Activated CD8-positive, alpha-beta memory T cell treated with anti-CD3 and anti-CD28 coated beads, Interleukin-2, amount 50 U/mL, for 24 hours (primary cell): ENCODE measurements around the gene GYG1.

Experiments used
- DNase-seq: peaks from one replicate; pipeline ENCODE4 v3.0.0-alpha.2; 2020; ENCODE audit errors: extremely low read depth

GYG1 gene

DNA sequence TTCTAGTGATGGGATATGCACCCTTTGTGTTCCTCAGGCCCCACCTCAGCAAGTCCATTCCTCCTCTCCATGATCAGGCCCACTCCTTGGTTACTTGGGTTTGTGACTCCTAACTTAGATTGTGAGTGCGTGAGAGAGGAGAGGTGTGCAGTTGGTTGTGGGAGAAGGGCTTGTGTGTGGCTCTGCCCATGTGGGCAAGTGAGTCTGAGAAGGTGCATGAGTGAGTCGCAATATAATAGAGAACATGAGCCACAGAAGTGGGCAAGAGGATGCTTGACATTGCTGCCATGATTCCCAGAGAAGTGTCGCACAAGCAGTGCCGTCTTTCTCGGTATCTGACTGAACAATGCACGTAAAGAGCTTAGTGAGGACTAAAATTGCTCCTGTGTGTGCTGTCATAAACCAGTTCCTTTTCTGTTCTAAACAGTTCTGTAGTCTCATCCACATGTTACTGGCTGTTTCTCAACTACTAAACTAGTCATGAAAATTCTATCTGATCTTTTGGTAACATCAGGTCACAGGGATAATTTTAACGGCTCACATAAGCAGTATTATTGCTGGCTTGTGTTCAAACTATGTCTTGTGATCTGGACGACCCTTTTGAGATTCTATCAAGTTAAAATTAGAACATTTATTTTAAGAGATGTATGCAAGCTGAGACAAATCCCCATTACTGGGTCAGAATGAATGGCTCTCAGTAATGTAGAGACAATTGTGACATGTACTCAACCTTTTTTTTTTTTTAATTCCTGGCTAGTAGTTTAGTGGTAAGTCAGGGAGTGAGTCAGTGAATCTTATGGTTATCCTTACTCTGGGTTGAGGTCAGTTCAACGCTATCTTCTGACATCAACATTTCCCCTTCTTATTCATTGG, 25.6 kb downstream of the GYG1 start:
- DNase-seq: no peak

DNA sequence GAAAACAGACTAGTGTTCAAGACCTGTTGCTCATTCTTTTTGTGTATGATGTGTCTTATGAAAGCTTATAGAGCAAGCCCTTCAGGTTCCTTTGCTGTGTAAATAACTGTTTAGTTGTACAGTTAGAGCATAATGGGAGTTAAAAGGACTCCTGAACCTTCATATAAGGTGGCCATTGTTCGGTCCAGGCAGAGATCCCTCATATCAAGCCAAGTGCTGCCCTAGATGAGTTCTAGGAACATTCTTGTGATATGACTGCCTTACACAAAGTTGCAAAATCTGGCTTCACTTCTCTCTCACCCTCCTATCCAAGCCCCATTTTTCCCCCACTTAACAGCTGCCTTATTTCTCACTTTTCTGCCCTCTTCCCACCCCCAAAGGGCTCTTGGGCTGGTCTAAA, 26.9 kb downstream of the GYG1 start:
- no peak for DNase-seq

- DNase-seq: no peak
Measured at GRCh38 chr3:149019580-149019979, 28.2 kb downstream of the GYG1 start.

DNA sequence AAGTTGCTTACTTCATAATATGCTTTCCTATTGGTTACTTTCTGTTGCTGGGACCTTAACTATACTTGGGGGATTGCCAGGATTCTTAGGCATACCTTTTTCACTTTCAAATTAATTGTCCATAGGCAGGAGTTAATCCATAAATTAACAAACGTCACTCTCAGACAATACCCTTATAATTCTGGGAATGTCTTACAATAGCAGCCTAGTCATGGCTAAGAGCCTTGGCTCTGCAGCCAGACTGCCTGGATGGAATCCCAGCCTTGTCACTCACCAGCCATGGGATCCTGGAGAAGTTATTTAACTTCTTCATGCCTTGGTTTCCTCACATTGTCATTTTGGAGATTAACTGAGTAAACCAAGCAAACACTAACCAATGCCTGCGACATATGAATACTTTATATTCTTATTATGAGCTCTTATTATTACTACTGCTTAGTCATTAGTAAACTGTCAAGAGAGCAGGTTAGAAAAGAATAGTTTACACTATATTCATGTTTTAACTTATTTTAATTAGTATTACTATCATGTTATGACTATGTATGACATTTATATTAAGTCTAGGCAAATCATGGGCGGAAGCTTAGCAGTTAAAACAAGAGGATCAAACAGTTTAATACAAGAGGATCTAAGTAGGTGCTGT, 29.0 kb downstream of the GYG1 start:
- no peak for DNase-seq

DNA sequence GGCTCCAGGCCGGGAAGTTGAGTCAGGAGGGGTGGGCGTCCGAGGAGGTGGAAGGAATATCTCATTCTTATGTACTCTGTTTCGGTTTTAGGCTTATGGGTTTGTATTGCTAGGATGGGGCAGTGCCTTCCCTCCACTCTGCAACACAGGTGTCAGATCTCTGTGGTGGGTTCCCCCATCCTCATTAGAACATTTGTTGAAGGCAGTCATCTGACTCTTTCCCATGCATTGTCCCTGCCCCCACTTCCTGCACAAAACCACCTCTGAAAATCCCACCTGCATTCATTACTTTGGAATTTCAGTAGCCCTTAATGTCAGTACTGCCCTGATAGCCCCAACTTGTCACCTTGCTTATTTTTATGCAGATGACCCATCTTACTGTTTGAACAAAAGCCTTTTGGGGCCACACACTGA, 29.5 kb downstream of the GYG1 start:
- DNase-seq: no peak

GRCh38 chr3:149021830-149022229, 30.5 kb downstream of the GYG1 start:
- no peak for DNase-seq

- no peak for DNase-seq
Measured at GRCh38 chr3:149023951-149024350, 32.6 kb downstream of the GYG1 start.

GRCh38 chr3:149026718-149027117, 35.4 kb downstream of the GYG1 start:
- DNase-seq: no peak

DNA sequence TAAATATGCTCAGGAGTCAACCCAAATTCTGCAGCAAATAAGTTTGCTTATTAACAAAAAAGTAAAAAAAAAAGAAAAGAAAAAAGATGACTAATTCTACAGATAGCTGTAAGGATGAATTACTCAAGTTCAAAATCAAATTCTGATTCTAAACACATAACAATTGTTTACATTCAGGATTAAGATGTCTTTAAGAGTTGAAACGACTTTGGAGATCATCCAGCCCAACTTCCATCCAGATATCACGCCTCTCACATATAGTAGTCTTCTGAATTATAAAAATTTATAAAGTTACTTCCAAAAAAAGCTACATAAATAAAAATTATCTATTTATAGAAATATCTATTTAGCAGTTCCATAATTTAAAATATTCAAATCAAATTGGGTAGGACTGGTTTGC, 39.8 kb downstream of the GYG1 start:
- DNase-seq: no peak

- no peak for DNase-seq
Measured at GRCh38 chr3:149037684-149038083, 46.3 kb downstream of the GYG1 start.

DNA sequence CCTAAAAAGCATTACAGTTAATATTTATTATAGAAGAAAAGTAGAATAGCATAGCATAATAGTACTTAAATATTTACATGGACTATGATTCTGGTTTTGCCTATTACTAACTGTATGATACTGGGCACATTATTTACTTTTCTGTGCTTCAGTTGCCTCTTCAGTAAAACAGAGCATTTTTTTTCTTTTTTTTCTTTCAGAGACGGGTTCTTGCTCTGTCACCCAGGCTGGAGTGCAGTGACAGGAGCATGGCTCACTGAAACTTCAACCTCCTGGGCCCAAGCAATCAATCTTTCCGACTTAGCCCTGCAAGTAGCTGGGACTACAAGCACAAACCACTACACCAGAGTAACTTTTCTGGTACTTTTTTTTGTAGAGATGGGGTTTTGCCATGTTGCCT, 47.0 kb downstream of the GYG1 start:
- no peak for DNase-seq

- DNase-seq: no peak
Measured at GRCh38 chr3:149042789-149043386, 51.5 kb downstream of the GYG1 start.

DNA sequence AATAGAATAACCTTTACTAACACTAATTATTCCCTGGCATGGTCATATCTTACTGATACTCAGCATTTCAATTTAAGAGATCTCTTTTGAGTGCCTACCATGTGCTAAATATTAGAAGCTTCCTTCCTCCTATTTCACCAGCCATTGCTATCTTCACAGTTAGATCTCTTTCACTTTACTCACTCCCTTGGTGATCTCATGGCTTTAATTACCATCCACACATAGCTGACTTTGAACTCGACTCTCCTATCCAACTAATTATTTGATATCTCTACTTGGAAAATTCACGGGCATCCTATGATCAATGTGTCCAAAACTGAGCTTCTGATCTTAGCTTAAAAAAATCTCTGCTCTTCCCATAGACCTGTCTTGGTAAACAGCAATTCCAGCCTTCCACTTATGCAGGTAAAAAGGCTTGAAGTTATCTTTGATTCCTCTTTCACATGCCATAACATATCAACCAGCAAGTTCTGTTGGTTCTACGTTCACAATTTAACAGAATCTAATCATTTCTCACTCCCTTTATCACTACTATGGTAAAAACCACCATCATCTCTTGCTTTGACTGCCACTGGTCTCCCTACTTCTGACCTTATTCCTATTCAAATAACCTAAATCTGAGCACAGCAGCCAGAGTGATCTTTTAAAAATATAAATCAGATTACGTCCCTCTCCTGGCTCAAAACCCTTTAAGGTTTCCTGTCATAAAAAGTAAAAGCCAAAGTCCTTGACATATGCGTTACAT, 53.2 kb downstream of the GYG1 start:
- no peak for DNase-seq

GRCh38 chr3:149055575-149055974, 64.2 kb downstream of the GYG1 start:
- no peak for DNase-seq

DNA sequence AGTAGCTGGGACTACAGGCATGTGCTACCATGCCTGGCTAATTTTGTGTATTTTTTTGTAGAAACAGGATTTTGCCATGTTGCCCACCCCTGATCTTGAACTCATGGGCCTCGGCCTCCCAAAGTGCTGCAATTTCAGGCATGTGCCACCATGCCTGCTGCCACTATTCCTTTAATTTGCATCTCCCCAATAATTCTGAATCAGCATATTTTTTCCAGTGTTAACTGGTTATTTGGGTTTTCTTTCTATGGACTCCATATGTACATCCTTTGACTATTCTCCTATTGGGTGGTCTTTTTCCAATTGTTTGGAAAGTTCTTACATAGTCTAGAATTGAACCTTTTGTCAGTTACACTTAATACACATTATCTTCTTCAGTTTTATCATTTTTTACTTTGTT, 66.9 kb downstream of the GYG1 start:
- no peak for DNase-seq

DNA sequence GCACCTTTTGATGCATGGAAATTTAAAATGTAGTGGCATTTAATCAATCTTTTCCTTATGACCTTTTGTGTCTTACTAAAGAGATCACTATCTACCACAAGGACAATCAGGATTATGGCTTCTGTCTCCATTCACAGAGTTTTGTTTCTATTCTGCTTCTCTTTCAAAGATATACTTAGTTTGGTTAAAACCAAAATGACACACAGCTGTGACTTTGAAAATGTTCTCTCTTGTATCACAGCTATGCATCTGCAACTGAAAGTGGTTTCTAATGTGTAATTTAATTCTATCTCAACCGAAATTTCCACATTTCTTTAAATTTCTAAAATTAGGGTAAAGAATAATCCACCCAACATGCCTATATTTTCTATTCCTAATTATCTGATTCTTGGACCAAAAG, 67.3 kb downstream of the GYG1 start:
- no peak for DNase-seq

- no peak for DNase-seq
Measured at GRCh38 chr3:149061776-149062175, 70.4 kb downstream of the GYG1 start.

DNA sequence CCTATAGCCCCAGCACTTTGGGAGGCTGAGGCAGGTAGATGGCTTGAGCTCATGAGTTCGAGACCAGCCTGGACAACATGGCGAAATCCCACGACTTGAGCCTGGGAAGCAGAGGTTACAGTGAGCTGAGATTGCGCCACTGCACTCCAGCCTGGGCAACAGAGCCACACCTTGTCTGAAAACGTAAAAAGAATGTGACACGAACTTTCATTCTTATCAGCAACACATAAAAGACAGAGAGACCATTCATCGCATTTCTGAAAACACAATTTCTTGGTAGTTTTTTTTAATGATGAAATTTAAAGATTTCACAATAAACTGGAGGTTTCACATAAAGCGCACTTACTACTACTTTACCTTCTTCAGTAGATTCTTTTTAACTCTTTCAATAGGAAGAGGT, 76.5 kb downstream of the GYG1 start:
- no peak for DNase-seq
